Right kidney (tissue), 1 donor: ENCODE results near the gene PFDN1.
A peak's percentile ranks its signal among the peaks of the same experiment; 100 is the strongest.

Source experiments
- DNase-seq: peaks from one replicate; pipeline ENCODE4 v3.0.0-alpha.2; 2016

The PFDN1 gene

DNA sequence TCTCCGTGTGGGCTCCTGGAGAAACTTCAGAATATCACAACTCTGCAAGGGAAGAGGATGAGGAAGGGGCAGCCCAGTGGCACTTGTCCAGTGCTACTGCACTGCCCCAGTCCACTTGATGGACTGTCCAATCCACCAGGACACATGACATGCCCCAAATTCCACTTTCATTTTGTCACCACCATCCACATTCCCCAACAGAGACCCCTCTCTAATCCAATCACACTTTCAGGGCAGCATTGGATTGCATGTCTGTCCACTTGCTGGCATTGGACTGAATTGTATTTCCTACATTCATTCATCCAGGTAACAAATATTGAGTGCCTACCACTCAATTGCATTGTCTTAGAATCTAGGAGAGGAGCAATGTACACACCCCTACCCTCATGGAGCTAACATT, 28.7 kb upstream of the PFDN1 start:
- DNase-seq: no peak

- DNase-seq: no peak
Measured at GRCh38 chr5:140329739-140330481, 27.0 kb upstream of the PFDN1 start.

- no peak for DNase-seq
Measured at GRCh38 chr5:140328036-140328764, 25.3 kb upstream of the PFDN1 start.

GRCh38 chr5:140327589-140327988, 24.7 kb upstream of the PFDN1 start:
- DNase-seq: no peak

DNA sequence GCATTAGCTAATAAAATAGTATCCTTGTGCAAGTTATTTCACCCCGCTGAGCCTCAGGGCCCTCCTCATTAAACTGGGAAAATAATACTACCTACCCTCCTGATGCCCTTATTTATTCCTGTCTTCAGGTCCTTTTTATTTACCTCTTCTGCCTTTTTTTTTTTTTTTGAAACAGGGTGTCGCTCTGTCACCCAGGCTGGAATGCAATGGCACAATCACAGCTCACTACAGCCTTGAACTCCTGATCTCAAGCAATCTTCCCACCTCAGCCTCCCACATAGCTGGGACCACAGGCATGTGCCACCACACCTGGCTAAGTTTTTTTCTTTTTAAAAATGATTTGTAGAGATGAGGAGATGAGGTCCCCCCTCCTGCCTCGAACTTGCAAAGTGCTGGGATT, 22.6 kb upstream of the PFDN1 start:
- DNase-seq: no peak

DNA sequence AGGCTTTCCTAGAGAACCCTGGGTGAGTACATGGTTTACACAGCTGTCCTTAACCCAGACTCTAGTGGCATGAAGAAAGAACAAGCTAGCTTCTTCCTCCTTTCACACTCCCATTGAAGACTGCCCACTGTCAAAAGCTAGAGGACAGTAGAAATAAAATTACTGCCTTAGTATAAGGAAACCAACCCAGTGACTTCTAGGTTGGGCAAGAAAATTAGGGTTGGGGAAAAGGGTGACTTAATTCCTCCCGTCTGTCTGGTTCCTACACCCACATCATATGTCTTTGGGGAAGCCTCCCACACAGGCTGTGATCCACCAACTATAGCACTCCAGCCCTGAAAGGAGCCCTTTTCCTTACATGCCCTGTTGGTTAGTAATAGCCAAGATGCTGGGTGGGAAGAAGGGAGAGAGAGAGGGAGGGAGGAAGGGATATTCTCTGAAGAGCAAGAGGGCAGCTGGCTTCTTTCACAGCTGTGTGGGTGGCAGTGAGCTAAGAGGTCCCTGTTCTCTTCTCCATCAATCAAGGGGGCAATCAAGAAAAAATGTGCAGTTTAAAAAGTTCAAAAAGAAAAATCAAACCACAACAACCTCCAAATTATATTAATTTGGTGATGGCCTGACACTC, 21.8 kb upstream of the PFDN1 start:
- DNase-seq: no peak

DNA sequence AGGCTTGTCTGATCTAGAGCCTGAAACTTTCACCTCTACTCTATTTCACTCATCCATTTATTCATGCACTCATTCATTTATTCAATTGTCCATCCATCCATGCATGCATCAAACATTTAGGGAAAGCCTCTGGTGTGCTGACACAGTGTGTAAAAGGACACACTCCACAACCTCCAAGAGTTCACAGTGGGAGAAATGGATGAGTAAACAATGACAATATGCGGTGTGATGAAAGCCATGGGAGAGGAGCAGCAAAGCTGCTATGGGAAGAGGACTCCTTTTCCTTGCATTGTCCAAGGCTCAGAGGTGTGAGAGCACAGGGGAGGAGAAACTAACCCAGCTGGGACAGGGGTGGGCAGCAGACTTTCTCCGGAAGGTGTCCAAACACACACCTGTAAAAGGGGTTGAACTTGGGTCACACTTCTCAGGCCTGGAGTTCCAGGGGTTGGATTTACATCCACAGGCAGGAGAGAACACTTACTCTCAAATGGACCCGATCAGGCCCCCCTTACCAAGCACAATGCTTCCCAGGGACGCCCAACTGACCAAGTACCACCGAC, 21.2 kb upstream of the PFDN1 start:
- DNase-seq: no peak

DNA sequence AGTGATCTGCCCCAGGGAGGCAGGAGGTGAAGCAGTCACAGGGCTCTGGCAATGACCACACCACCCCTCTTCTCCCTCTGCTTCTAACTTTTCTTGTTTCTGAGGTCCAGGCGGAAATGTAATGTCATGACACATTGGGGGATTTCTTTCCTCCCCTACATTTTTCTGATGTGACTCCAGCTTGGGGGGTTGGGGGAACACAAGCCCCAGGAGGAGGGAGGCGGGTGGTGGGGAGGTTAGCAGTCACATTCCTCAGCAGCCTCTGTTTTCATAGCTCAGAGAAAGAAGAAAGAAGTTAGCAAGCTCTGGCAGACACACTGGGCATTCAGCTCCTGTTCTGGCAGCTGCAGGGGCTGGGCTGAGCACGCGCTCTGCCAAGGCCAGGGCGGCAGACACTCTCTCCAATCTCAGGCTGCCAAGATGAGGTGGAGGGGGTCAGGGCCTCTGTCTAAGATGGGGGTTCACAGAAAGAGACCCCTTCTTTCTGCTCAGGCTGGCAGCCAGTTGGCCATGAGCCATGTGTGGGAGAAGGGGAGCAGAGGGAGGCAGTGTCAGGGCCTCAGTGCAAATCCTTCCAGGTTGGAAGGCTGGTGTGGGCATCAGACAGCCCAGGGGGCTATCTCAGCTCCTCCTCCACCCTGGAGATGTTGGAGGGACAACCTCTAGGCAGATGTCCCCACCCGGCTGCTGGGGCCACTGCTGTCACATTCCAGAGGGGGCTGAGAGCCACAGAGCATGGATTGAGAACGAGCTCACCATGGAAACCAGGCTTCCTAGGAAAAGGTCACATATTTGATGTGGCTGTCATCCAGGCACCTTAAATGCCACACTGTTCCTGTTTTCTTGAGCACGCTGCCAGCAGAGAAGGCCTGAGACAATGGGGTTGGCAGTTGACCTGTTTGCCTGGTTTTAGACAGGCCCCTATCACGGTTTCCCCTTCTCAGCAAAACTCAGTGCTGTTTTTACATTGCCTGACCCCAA, 20.1 kb upstream of the PFDN1 start:
- peak; percentile 52 for DNase-seq

GRCh38 chr5:140321796-140322195, 18.9 kb upstream of the PFDN1 start:
- DNase-seq: no peak

DNA sequence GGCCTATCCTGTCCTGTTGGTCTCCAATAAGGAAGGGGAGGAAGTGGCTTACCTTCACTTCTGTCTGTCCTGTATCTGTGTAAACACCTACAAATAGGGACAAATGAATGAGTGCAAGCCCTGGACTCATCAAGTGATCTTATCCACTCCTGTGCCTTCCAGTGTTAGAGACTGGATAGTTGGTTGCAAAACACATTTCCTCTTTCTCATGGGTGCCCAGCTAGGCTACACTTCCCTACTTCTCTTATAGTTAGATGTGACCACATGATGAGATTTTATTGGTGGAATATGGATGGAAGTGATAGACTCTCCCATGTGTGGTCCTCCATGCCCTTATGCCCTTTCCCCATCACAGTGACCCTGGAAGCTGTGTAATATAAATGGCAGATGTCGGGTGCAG, 16.9 kb upstream of the PFDN1 start:
- no peak for DNase-seq

DNA sequence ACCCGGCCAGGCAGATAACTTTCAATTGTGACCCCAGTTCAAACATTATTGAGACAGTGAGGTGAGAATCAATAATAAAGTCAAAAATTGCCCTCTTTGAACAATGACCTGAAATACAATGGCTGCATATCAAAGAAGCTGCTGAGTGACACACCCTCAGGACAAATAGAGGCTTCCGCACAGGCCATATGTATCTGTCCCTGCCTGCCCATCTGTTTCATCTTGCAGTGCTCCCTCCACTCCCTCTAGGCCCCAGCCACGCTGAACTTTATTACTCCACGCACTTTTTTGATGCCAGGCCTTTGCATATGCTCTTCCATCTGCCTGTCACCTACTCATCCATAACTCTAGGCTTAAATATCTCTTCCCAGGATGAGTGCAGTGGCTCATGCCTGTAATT, 15.9 kb upstream of the PFDN1 start:
- DNase-seq: no peak

DNA sequence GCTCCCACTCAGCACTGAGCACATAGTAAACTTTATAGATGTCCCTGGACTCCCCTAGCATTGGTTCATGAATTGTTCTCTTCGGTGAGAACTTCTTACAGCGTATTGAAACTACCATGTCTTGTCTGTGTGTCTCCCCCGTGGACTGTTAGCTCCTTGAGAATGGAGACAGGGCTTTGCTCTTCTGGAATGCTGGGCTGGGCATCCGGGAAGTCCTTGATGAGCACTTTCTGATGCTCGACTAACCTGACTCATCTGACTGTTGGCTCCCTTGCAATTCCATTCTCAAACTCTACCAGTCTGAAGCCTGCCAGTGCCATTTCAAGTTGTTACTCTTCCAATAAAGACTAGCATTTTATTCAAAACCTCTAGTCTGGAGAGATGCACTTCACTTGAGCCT, 15.0 kb upstream of the PFDN1 start:
- no peak for DNase-seq

GRCh38 chr5:140312791-140313189, 9.9 kb upstream of the PFDN1 start:
- DNase-seq: no peak

DNA sequence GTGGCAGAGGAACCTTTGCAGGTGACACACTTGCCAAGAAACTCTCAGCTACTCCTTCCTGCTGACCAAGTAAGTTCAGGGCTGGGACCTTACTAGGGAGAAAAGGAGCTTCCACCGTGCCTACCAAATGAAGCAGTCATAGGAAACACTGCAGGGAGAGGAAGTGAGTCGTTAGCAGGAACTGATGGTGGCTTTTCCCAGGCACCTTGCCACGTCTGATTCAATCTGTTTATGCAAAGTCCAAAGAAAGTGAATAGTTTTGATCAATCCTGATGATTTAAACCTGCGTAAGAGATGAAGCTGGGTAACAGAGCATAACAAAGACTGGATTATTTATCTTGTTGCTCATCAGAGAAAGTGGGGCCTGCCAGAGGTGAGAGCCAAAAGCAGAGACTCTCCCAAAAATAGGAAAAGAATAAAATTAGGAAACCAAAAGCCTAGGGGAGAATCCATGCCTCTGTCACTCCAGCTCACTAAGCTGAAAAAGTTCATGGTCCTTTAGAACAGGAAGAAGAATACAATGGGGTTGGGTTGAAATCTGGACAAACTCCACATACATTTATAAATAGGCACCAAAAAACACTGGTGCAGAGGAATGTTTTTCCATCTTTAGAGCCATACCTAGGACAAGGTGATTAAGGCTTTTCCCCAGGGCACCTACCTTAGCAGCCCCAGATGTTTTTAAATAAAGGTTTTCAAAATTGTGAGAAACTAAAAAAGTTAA, 9.3 kb upstream of the PFDN1 start:
- DNase-seq: no peak

DNA sequence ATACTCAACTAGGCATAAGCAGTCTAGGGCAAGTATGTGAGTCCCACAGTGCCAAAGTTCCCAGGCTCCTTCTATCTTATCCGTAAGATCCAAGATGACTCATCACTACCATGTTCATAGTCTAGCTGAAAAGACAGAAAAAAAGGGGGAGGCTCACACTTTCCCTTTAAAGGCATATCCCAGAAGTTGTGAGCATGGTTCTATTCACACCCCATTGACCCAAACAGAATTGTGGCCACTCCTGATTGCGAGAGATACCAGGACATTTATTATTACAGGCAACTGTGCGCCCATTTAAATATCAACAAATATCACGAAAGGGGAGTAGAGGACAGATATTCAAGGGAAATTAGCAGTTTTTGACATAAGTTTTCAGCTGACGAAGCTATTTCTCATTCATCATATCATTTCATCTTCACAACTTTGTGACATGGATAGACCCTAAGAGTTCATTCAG, 8.1 kb upstream of the PFDN1 start:
- DNase-seq: no peak

DNA sequence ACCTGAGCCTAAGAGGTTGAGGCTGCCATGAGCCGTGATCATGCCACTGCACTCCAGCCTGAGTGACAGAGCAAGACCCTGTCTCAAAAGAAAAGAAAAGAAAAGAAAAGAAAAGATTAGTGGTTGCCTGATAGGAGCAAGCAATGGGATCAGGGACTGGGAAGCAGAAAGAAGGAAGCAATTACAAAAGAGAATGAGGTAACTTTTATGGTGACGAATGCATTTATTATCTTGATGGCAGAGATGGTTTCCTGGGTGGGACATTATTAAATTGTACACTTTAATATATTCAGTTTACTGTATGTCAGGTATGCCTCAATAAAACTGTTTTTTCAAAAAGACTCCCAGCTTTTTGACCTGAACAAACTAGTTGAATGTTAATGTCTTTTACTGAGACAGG, 7.5 kb upstream of the PFDN1 start:
- DNase-seq: no peak

DNA sequence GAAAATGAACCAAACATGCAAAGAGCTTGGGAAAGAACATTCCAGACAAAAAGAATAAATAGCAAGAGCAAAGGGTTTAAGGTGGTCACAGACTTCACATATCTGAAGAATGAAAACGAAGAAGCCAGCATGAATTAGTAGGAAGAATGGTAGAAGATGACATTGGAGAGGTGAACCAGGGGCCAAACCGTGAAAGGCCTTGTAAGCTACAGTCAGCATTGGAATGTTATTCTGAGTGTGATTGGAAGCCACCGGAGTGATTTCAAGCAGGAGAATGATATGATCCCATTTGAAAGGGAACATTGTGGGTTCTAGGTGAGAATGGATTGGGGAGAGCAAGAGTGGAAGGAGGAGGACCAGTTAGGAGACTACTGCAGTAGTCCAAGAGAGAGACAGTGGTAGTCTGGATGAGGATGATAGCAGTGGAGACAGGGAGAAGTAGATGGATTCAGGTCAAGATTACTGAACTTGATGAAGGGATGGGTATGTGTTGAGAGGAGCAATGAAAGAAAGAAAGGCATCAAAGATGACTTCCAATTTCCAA, 6.9 kb upstream of the PFDN1 start:
- DNase-seq: no peak

DNA sequence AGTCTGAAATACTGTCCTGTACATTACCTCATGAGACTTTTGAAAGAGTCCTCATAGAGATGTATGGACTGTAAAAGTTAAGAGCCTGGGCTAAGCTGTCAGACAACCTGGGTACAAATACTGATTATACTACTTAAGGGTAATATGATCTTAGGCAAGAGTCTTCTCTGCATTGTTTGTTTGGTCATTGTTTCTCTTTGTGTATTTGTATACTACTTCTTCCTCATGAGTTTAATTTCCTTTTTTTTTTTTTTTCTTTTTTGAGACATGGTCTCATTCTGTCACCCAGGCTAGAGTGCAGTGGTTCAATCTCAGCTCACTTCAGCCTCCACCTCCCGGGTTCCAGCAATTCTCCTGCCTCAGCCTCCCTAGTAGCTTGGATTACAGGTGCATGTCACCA, 2.6 kb upstream of the PFDN1 start:
- DNase-seq: no peak

DNA sequence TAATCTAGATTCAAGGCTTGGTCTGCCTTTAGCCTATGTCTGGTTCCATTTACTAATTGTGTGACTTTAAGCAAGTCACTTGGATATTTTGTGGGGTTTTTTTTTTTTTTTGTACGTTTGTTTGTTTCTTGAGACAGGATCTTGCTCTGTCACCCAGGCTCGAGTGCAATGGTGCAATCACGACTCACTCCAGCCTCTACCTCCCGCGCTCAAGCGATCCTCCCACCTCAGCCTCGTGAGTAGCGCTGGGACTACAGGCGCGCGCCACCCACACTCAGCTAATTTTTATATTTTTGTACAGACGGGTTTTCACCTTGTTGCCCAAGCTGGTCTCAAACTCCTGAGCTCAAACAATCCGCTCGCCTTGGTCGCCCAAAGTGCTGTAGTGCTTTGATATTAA, 1.1 kb upstream of the PFDN1 start:
- DNase-seq: no peak

DNA sequence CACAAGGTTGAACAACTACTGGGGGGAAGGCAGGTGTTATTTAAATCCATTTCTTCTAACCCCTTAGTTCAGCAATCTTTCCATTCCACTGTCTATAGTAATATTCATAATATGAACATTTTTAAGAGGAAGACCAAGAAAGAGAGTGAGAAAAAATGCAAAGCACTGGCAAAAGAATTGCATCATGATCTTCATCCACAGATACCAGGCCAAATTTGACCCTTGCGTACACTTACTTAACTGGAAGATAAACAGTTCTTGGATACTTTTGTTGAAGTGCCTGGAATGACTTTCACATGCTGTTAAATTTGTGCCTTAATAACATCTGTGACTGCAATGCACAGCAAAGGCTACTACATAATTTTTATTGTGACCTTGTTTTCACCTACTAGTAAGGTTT, 1.8 kb downstream of the PFDN1 start:
- no peak for DNase-seq

DNA sequence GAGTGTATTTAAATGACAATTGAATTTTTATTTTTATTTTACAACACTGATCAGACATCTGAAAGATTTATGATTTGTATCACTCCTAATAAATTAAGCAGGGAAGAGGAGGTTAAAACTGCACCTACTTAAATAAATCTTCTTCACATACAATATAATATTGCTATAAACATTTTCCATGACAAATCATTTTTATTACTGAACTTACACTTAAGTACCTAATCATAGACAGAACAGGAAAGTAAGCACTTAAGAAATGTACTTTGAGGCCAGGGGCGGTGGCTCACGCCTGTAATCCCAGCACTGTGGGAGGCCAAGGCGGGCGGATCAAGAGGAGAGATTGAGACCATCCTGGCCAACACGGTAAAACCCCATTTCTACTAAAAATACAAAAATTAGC, 3.8 kb downstream of the PFDN1 start:
- no peak for DNase-seq
